Stimulated activated CD8-positive, alpha-beta memory T cell treated with anti-CD3 and anti-CD28 coated beads, Interleukin-12 subunit alpha, Interleukin-12 subunit beta, amount 100 ng/mL, for 24 hours (primary cell): ENCODE measurements around the gene RIT1.

Source experiments
- DNase-seq: peaks from one replicate; pipeline ENCODE4 v3.0.0-alpha.2; 2020; ENCODE audit errors: extremely low read depth

The RIT1 gene

DNA sequence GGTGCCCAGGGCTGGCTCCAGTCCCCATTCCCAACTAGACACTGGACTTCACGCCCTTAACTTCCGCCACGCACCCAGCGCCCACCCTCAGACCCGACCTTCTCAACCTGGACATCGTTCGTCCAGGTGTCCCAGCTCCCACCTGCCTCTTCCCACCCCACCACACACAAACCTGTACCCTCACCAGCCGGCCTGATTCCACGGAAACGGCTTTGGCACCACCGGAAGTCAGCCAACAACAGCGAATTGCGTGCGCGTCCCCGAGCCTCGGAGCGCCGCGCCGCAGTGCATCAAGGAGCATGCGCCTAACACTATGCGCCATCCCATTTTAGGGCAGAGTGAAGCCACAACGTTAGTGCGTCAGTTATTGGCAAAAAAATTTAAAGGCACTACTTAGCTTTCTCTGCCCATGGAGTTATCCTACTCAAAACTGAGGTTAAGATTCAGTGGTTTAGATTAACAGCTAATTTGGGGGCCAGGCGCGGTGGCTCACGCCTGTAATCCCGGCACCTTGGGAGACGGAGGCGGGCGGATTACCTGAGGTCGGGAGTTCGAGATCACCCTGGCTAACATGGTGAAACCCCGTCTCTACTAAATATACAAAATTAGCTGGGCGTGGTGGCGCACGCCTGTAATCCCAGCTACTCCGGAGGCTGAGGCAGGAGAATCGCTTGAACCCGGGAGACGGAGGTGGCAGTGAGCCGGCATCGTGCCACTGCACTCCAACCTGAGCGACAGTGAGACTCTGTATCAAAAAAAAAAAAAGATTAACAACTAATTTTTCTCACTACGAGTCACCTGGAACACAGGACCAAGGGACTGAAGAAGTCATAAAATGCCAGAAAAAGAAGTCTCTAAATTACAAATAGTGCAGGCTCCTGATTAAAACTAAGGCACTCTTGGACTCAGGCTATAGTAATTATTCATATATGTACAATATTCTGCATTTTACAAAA lies 53.9 kb downstream of the RIT1 start, which contains the start of gene GON4L:
Gene GON4L (minus strand): TSS at position 240 of the 956 bp plus-strand sequence. CDS start 3,434 bp downstream, outside the sequence.
- DNase-seq, result peak; percentile 78

DNA sequence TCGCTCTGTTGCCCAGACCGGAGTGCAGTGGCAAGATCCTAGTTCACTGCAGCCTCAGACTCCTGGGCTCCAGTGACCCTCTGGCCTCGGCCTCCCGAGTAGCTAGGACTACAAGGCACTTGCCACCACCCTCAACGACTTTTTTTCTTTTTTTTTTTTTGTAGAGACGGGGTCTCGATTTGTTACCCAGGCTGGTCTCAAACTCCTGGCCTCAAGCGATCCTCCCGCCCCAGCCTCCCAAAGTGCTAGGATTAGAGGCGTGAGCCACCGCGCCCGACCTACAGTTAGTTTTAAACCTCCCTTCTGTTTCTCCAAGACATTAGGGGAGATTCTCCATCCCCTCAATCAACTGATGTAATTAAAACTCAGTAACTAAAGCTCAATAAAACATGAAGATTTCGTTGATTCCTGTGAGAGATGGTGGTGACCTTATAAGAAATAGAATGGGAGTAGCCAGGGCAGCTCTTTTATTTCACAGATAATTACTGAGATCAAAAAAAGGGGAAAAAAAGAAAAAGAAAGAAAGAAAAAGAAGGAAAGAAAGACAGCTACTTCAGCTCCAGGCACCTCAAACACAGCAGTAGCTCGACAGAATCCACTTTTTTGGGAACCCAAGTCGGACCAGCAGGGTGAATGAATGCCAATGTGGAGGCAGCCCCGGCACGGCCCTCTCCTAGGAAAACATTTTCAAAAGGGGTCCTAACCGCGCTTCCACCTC lies 54.7 kb downstream of the RIT1 start:
- DNase-seq, result no peak

DNA sequence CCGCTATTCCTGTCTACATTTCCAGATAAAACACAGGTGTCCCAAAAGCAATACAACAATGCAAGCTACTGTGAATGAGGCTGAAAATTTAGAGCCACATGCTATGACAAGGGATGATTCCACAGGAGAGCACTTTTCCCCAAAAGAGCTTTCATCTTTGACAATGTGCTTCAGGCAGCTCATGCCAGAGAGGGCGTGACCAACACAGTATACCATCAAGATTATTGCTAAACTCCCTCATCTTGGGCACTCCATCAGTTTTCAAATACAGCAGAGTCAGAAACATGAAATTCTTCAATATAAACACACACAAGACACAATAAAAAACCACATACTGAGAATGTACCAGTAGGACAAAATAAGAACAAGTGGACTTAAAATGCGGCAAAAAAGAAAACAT lies 60.8 kb downstream of the RIT1 start:
- no peak for DNase-seq

DNA sequence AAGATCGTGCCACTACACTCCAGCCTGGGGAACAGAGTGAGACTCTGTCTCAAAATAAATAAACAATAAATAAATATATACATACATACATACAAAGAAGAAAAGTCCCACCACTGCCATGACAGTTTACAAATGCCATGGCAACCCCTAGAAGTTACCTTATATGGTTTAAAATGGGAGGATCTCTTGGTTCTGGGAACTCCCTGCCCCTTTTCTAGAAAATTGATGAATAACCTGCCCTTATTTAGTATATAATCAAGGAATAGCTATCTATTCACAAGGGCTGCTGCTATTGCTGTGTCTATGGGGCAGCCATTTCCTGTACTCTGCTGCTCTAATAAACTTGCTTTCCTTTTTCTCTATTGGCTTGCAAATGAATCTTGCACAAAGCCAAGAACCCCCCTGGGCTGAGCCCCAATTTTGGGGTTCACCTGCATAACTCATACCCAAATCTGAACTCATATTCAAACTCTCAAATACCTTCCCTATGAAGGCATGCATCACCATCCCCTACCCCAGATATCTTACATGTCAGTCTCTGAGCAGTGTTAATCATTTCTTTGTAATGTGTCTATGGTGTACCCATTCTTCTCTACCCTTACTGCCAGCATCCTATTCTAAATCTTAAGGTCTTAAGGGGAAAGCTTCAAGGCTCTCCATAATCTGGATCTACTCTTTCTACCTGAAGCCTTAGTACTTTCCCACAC lies 63.2 kb downstream of the RIT1 start:
- no peak for DNase-seq
